Measurements from ENCODE around the gene NIFK.

Gene NIFK

DNA sequence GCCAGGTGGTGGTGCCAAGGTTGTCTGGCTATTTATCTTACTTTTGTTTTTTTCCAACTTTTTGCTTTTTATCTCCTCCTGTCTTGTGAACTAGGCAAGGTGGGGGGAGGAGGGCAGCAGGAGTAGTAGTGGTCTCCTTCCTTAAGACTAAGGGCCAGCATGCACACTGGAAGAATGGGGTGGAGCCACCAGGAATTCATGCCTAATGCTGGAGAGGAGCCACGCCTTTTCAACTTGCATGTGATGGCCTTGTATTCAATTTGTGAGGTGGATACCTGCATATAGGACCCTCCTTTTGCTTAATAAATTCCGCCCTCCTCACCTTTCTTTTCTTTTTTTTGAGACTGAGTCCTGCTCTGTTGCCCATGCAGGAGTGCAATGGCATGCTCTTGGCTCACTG lies 49.8 kb downstream of the NIFK start:
- H3K4me2 ChIP-seq (ENCODE audit: low read depth, low read length, poor library complexity, severe bottlenecking): no peak overlapping the region

DNA sequence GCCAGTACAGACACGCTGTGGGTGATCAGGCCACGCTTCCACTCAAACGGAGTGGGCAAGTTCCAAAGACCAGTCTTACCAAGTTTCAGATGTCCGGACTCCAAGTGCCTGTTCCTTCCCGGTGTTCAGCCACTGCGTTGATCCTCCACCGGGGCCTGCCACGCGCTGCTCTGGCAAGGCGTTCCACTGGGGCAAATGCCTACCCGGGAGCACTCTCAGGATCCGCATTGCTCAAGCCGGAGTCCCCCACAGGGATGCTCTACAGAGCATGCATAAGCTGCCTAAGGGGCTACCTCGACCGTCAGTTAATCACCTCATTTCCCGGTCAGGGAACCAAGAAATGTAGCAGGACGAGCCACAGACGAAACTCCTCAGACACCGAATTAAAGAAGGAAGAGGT lies 50.5 kb downstream of the NIFK start:
- Histone ChIP-seq H3K4me2 (ENCODE audit: low read depth, low read length, poor library complexity, severe bottlenecking) (no peak overlapping the region), H3K9me3 (ENCODE audit: insufficient read depth, low read depth, low read length) (peaks cover 7% of the 10 kb centered on the region; the same call in 1 of the 2 replicates), H4K20me1 (ENCODE audit: insufficient read depth, low read length, poor library complexity, severe bottlenecking) (no peaks in the 10 kb centered on the region), H3K9ac (ENCODE audit: low read depth, low read length, poor library complexity, severe bottlenecking) (no peak overlapping the region), H3K27me3 (ENCODE audit: insufficient read depth, low read length, poor library complexity, severe bottlenecking) (no peaks in the 10 kb centered on the region), H3K79me2 (ENCODE audit: insufficient read depth, low read length) (no peaks in the 10 kb centered on the region), H3K36me3 (ENCODE audit: insufficient read depth, low read length) (no peaks in the 10 kb centered on the region), H2AFZ (ENCODE audit: low read length) (no peak overlapping the region), H3F3A (ENCODE audit: low read depth) (no peaks in the 10 kb centered on the region), H3K4me3 (ENCODE audit: low read length, poor library complexity, severe bottlenecking) (no peak overlapping the region), H3K9me2 (replicated peaks; ENCODE audit: low read depth, low read length) (no peaks in the 10 kb centered on the region), H3K4me1 (ENCODE audit: insufficient read depth, low read length, poor library complexity, severe bottlenecking) (no peaks in the 10 kb centered on the region)
- no peak for TF ChIP-seq EZH2phosphoT487 (IDR thresholded peaks at IDR 0.05; ENCODE audit: borderline replicate concordance)
- TF ChIP-seq, protein P1, sequence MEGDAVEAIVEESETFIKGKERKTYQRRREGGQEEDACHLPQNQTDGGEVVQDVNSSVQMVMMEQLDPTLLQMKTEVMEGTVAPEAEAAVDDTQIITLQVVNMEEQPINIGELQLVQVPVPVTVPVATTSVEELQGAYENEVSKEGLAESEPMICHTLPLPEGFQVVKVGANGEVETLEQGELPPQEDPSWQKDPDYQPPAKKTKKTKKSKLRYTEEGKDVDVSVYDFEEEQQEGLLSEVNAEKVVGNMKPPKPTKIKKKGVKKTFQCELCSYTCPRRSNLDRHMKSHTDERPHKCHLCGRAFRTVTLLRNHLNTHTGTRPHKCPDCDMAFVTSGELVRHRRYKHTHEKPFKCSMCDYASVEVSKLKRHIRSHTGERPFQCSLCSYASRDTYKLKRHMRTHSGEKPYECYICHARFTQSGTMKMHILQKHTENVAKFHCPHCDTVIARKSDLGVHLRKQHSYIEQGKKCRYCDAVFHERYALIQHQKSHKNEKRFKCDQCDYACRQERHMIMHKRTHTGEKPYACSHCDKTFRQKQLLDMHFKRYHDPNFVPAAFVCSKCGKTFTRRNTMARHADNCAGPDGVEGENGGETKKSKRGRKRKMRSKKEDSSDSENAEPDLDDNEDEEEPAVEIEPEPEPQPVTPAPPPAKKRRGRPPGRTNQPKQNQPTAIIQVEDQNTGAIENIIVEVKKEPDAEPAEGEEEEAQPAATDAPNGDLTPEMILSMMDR (conservative IDR thresholded peaks at IDR 0.05; ENCODE audit: low read length): no peak

More for the DNA sequence above, 49.8 kb downstream of the NIFK start:
- Histone ChIP-seq H3K9ac (ENCODE audit: low read depth, low read length, poor library complexity, severe bottlenecking) (no peak overlapping the region), H4K20me1 (ENCODE audit: insufficient read depth, low read length, poor library complexity, severe bottlenecking) (no peaks in the 10 kb centered on the region), H2AFZ (ENCODE audit: low read length) (no peak overlapping the region), H3K79me2 (ENCODE audit: insufficient read depth, low read length) (no peaks in the 10 kb centered on the region), H3K27me3 (ENCODE audit: insufficient read depth, low read length, poor library complexity, severe bottlenecking) (no peaks in the 10 kb centered on the region), H3K4me3 (ENCODE audit: low read length, poor library complexity, severe bottlenecking) (no peak overlapping the region), H3F3A (ENCODE audit: low read depth) (no peaks in the 10 kb centered on the region), H3K9me2 (replicated peaks; ENCODE audit: low read depth, low read length) (no peaks in the 10 kb centered on the region), H3K36me3 (ENCODE audit: insufficient read depth, low read length) (no peaks in the 10 kb centered on the region), H3K9me3 (ENCODE audit: insufficient read depth, low read depth, low read length) (peaks cover 7% of the 10 kb centered on the region; the same call in 1 of the 2 replicates), H3K4me1 (ENCODE audit: insufficient read depth, low read length, poor library complexity, severe bottlenecking) (no peaks in the 10 kb centered on the region)
- TF ChIP-seq, protein P1 (conservative IDR thresholded peaks at IDR 0.05; ENCODE audit: low read length): no peak
- TF ChIP-seq EZH2phosphoT487 (IDR thresholded peaks at IDR 0.05; ENCODE audit: borderline replicate concordance): no peak

DNA sequence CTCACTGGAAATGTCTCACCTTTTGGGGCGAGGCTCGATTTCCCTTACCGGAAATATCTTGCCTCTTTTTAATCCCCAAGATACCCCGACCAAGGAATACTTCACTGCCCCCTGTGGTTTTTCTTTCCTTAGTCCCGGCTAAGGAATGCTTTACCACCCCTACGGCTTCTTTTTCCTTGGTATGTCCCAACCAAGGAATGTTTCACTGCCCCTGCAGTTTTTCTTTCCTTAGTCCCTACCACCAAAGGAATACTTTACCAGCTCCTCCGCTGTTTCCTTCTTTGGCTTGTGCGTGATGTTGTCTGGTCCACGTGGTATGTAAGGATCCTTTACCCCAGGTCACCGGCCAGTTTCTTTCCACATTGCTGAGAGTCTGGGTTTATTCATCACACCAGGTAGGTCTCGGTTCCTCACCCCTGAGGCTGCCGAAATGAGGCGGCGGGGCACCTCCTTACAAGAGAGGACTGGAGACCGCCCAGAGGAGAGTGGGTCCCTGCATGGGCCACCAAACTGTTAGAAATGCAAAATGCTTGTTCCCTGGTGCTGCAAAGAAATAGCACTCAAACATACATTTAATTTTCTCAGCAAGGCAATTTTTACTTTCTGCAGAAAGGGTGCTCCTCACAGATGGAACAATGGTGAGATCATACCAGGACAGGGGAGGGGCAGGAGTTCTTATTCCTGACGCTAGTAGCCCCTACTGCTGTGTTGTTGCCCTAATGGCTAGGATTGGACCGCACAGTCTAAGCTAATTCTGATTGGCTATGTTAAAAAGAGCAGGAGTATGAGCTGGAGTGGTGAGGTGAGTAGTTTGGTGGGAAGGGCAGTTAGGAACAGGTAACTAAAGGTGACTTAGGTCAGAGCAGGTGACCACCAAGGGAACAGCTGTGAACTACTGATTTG lies 54.0 kb downstream of the NIFK start:
- H3K36me3 ChIP-seq (ENCODE audit: insufficient read depth, low read length): no peaks in the 10 kb centered on the region
- H3K4me3 ChIP-seq (ENCODE audit: low read length, poor library complexity, severe bottlenecking): no peak overlapping the region
- H3K79me2 ChIP-seq (ENCODE audit: insufficient read depth, low read length): no peaks in the 10 kb centered on the region
- no peaks in the 10 kb centered on the region for H3F3A ChIP-seq (ENCODE audit: low read depth)
- H3K4me2 ChIP-seq (ENCODE audit: low read depth, low read length, poor library complexity, severe bottlenecking): no peak overlapping the region
- no peak overlapping the region for H3K9ac ChIP-seq (ENCODE audit: low read depth, low read length, poor library complexity, severe bottlenecking)
- H3K9me2 ChIP-seq (replicated peaks; ENCODE audit: low read depth, low read length): no peaks in the 10 kb centered on the region
- H3K4me1 ChIP-seq (ENCODE audit: insufficient read depth, low read length, poor library complexity, severe bottlenecking): no peaks in the 10 kb centered on the region
- no peaks in the 10 kb centered on the region for H4K20me1 ChIP-seq (ENCODE audit: insufficient read depth, low read length, poor library complexity, severe bottlenecking)
- H3K9me3 ChIP-seq (ENCODE audit: insufficient read depth, low read depth, low read length): peaks cover 11% of the 10 kb centered on the region; the same call in 1 of the 2 replicates
- H2AFZ ChIP-seq (ENCODE audit: low read length): no peak overlapping the region
- no peaks in the 10 kb centered on the region for H3K27me3 ChIP-seq (ENCODE audit: insufficient read depth, low read length, poor library complexity, severe bottlenecking)
- TF ChIP-seq, protein P1 (conservative IDR thresholded peaks at IDR 0.05; ENCODE audit: low read length): no peak
- no peak for TF ChIP-seq EZH2phosphoT487 (IDR thresholded peaks at IDR 0.05; ENCODE audit: borderline replicate concordance)
